HG03558 (cell line): Measurements from ENCODE around the gene TSACC.

Experiments used
- ATAC-seq: cut with Tn5 transposase; IDR thresholded peaks from one replicate; pipeline ENCODE4 v1.9.1; 2021; ENCODE audit warnings: moderate number of reproducible peaks; ENCODE audit not compliant: unreplicated experiment; ENCODE audit errors: extremely low read depth

The TSACC gene

DNA sequence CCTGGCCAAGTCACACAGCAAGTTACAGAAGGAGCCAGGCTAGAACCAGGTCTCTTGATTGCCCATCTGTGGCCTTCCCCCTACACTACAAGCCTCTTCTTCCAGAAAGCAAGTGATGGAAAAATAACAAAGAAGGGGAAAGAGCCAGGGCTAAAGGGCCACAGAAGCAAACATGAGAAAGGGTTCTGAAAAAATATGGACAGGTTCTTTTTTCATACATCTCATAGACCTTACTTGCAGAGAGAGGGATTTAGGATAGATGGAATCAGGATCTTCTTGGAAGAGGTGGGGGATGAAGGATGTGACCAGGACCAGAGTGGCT is 33.9 kb downstream of the TSACC start:
- ATAC-seq, result no peak

GRCh38 chr1:156372876-156373275 is 34.5 kb downstream of the TSACC start:
- no peak for ATAC-seq

GRCh38 chr1:156373546-156373945 is 35.2 kb downstream of the TSACC start:
- no peak for ATAC-seq

- ATAC-seq, result no peak
Measured at GRCh38 chr1:156376146-156376545, 37.8 kb downstream of the TSACC start.

DNA sequence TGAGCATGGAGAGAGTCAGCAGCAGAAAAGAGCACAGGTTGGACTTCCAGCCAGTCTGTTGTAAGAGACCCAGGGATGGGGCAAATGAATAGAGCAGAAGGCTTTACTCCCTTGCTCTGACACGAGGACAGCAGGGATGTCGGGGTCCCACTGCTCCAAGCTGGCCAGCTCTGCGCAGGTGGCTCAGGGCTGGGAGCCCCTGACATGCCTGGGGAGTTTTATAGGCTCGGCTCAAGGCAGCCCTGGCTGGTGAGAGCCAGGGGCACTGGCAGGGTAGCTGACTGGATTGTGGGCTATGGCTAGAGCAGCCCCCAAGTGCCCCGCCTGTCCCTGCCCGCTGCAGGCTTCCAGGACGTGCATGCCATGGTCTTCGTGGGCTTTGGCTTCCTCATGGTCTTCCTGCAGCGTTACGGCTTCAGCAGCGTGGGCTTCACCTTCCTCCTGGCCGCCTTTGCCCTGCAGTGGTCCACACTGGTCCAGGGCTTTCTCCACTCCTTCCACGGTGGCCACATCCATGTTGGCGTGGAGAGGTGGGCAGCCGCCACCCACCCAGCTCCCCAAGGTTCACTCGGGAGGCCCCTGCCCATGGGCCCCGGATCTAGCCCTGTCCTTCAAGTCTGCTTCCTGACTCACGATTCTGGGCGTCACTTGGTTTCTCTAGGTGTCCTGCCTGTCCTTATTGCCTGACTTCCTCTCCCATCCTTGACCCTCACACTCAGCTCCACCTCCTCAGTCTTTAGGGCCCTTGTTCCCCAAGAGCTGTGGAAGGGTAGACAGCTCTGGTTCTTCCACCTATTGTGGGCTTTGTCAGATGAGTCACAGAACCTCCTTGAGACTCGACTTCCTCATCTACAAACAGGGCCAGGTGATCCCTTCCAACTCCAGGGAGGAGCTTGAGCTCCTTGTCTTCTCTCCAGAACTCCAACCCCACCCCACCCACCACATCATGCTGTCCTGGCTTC is 38.9 kb downstream of the TSACC start:
- ATAC-seq, result no peak

DNA sequence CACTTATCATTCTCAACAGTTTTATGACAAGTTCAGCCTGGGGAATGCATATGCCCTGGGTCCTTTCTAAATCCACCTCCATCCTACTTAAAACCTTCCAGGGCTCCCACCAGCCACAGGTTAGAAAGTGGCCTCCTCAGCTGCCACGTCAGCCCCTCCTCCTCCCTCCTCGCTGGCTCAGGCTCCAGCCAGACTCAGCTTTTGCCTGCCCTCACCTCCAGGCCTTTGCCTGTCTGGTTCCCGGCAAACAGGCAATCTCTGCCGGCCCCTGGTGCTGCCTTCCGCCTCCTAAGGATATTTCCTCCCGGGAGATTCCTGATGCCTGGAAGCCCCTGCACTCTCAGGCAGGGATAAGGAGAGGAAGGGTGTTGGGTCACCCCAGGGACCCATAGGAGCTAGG is 40.2 kb downstream of the TSACC start:
- ATAC-seq, result no peak

GRCh38 chr1:156379420-156380165 is 41.3 kb downstream of the TSACC start:
- ATAC-seq, result no peak

DNA sequence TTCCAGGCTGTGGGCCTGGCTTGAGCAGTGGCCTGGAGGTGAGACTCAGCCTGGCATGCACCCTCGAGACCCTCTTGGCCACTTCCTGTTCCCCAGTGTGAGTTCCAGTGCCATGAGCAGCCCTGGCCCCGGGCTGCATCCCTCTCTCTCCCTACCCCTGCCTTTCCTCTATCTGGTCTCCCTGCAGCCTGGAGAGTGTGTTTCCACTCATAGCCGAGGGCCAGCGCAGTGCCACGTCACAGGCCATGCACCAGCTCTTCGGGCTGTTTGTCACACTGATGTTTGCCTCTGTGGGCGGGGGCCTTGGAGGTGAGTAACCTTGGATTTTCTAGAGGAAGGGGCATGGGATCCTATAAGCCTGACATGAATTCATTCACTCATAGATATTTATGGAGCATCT is 44.2 kb downstream of the TSACC start:
- no peak for ATAC-seq

GRCh38 chr1:156383023-156383422 is 44.7 kb downstream of the TSACC start:
- no peak for ATAC-seq

- no peak for ATAC-seq
Measured at GRCh38 chr1:156384007-156384406, 45.7 kb downstream of the TSACC start.

- no peak for ATAC-seq
Measured at GRCh38 chr1:156384658-156385057, 46.3 kb downstream of the TSACC start.

- ATAC-seq, result no peak
Measured at GRCh38 chr1:156385534-156386031, 47.3 kb downstream of the TSACC start.

DNA sequence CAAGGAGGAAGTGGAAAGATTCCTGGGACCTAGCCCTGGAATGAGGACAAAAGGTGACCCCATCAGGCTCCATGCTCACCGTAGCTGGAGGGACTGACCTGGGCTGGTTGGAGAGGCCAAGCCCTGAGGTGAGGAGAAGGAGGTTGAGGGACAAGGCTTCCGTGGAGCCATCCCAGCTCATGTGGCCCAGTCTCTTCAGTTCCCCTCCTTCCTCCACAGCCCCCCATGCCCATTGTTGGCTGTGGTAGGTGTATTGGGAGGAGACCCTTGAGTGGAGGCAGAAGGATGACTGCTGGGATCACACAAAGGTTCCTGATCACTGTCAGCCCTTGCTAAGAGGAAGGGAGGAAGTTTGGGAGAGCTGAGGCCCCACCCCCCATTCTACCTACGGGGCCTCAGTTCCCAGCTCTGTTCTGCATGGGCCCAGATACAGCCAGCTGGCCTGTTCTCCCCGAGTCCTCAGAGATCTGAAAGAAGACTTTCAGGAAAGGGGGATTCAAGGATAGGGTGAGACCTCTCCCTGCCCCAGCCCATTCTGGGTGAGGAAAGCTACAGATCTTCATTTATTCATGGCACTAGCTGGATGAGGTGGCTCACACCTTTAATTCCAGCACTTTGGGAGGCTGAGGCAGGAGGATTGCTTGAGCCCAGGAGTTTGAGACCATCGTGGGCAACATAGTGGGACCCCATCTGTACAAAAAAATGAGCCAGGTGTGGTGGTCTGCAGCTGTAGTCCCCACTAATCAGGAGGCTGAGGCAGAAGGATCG is 48.0 kb downstream of the TSACC start:
- no peak for ATAC-seq

DNA sequence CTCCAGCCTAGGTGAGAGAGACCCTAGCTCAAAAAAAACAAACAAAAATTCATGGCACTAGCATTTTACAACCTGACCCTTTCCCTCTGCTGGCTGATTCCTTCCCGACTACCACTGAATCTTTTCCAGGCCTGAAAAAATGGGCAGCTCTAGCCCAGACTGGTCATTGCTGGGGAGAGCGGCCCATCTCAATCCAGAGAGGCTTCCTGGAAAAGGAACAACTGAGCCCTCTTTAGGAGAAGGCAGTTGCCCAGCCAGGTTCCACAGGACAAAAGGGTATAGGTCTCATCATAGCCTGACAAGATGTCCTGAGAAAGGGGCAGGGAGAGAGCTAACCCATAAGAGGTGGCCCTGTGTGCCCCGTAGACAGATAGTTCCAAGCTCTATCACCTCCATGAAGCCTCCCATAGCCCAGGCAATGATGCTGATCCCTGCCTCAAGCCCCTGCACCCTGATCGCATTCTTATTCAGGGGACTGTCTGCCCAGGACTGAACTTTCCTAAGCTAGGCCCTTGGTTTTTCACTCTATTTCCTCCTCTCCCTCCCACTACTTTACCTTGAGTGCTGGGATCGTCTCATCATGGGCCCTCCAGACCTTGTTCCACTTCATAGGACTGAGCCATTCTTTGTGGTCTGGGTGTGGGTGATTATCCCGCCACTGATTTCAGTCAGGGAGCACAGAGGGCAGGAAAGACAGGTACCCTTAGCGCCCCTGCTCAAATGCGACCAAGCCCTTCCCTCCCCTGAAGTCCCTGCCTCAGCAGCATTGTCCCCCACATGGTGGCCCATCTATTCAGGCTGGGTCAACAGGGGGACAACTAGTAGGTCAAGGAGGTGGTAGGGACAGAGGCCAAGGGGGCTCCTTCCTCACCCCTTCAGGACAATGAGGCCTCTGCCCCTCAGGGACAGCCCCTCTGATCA is 48.9 kb downstream of the TSACC start:
- no peak for ATAC-seq

- no peak for ATAC-seq
Measured at GRCh38 chr1:156387870-156388173, 49.5 kb downstream of the TSACC start.

DNA sequence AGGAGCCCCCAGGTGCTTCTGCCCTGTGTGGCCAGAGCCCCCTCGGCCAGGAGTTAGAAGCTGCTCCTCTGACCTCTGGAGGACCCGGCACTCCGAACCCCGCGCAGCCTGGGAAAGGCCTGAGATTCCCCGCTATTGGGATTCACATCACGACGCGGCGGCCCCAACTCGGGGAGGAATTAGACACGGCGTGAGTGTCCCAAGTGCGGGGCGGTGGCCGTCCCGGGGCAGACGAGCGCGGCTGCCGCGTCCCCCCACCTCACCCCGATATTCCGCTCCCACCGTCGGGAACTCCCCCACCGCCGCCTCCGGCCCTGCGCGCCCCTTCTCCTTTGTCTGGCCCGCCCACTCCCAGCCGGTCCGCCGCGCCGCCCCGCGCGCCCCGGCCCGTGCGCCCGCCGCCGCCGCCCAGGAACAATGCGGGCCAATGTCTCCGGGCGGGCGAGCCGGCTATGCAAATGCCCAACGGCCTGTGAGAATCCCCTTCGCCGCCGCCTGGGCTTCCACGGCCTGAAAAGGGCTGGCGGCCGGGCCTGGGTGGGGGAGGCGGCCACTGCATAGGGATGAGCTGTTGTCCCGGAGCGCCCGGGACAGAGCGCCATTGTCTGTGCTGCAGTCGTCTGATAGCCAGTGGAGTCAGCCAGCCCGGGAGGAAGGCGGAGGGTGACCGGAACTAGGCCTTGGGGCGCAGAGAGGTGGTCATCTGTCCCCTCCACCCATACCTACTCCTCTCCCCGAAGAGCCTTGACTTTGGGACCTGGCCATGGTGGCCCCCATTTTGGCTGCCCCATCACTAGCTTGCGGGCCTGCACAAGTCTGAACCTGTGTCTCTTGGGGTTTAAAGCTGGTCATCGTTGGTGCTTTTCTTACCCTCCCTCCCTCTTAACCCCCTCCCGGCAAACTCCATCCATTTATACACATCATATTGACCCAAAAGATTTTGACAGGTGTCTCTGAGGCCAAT is 50.1 kb downstream of the TSACC start:
- ATAC-seq, result no peak

- ATAC-seq, result no peak
Measured at GRCh38 chr1:156389311-156389710, 51.0 kb downstream of the TSACC start.

DNA sequence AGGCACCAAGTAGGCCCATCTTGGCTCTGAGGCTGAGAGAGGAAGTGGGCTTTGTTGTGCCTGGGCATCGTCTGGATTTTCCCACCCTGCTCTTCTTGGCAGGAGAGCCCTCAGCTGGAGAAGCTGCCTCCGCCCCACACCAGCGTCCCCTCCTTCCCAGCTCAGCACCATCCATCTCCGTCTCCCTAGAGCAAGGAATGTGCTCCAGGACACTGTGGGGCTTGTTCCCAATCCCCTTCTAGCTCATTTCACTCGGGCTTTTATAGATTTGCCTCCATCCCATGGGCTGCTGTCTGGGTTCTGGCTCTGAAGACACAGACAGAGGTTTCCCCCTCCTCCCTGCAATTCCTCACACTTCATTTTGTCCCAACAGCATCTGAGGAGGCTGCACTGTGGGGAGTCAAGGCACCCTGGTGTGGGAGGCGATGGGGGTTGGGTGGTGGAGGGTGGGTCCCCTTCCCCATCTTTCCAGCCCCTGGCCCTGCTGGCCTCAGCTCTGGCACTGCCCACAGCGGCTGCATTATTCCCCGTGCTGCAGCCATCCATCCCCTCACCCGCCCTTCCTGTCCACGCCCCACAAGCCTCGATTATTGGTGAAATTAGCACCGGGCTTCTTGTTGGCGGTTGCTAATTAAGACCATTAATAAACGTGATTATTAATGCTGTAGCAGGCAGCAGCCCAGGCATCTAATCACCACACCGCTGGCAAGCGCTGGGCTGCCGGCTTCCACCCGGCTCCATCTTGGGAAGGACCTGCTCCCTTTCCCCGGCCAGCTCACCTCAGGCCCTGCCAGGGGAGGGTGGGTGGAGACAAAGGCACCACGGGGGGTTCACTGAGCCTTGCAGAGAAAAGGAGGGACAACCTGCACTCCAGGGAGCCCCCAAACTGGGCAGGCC is 52.4 kb downstream of the TSACC start:
- no peak for ATAC-seq
